Measurements from ENCODE around the gene SPOCD1. TPM values are rescaled to one million over a fixed set of nuclear protein-coding genes. Genes with fewer than 3 reads are reported as not detected.

The SPOCD1 gene
- total RNA-seq, 1 experiment from 2014 or later, result 10.2 TPM

GRCh38 chr1:31759298-31760023, 56.4 kb downstream of the SPOCD1 start:
- TF ChIP-seq EZH2 (IDR thresholded peaks at IDR 0.05; ENCODE audit: low read depth), result no peak
- TF ChIP-seq CTCF (conservative IDR thresholded peaks at IDR 0.05), result 0 out of 2 replicates have a peak, but pooled peaks have one; percentile 20
- peaks cover 38% of the 10 kb centered on the region; the same call in 1 of the 2 replicates for H3F3A ChIP-seq (ENCODE audit: insufficient read depth, low read depth)
- no peaks in the 10 kb centered on the region for H3K9me2 ChIP-seq (ENCODE audit: insufficient read depth)
- H2AFZ ChIP-seq, result no peak overlapping the region
- no peak overlapping the region for H3K27ac ChIP-seq
- no peak for DNase-seq
- intact Hi-C loops (cut with micrococcal nuclease; ENCODE audit: unreplicated experiment), result loop anchor here (5.0 kb wide), 2 partner anchors 42 to 253 kb away; partner anchors contain the start of gene KHDRBS1
- H3K79me2 ChIP-seq (ENCODE audit: low read depth), result no peaks in the 10 kb centered on the region
- H3K36me3 ChIP-seq (ENCODE audit: low read depth), result no peaks in the 10 kb centered on the region
- ChIA-PET POLR2A (ENCODE audit: unreplicated experiment) (no interaction called here), CTCF (interaction anchor here (1.5 to 1.6 kb wide), 2 partner anchors 14 to 30 kb away, joined by 3 to 14 read pairs; no protein-coding TSS in a partner anchor)
- no peaks in the 10 kb centered on the region for H3K9me3 ChIP-seq (ENCODE audit: insufficient read depth, low read depth)
- peaks cover 5% of the 10 kb centered on the region; the same call in 1 of the 2 replicates for H3K27me3 ChIP-seq (ENCODE audit: insufficient read depth, low read depth)
- no TSS peak for BruUV-seq (replicated peaks)
- peaks cover 46% of the 10 kb centered on the region for H3K4me1 ChIP-seq (replicated peaks; ENCODE audit: insufficient read depth)
- H3K4me3 ChIP-seq, result no peak overlapping the region
- peak overlapping the region; percentile 75 for H3K4me2 ChIP-seq
- no peaks in the 10 kb centered on the region; the same call in 1 of the 2 replicates for H4K20me1 ChIP-seq (ENCODE audit: insufficient read depth)

GRCh38 chr1:31758823-31759222, 57.0 kb downstream of the SPOCD1 start:
- no peaks in the 10 kb centered on the region for H3K79me2 ChIP-seq (ENCODE audit: low read depth)
- DNase-seq, result no peak
- H4K20me1 ChIP-seq (ENCODE audit: insufficient read depth), result no peaks in the 10 kb centered on the region; the same call in 1 of the 2 replicates
- TF ChIP-seq CTCF (conservative IDR thresholded peaks at IDR 0.05), result no peak
- H3K4me1 ChIP-seq (replicated peaks; ENCODE audit: insufficient read depth), result peaks cover 47% of the 10 kb centered on the region
- no peak overlapping the region for H3K4me2 ChIP-seq
- BruUV-seq (replicated peaks), result no TSS peak
- no peak overlapping the region for H2AFZ ChIP-seq
- peaks cover 38% of the 10 kb centered on the region; the same call in 1 of the 2 replicates for H3F3A ChIP-seq (ENCODE audit: insufficient read depth, low read depth)
- no peak overlapping the region for H3K4me3 ChIP-seq
- H3K36me3 ChIP-seq (ENCODE audit: low read depth), result no peaks in the 10 kb centered on the region
- POLR2A ChIA-PET (ENCODE audit: unreplicated experiment), result no interaction called here
- H3K9me2 ChIP-seq (ENCODE audit: insufficient read depth), result no peaks in the 10 kb centered on the region
- peaks cover 5% of the 10 kb centered on the region; the same call in 1 of the 2 replicates for H3K27me3 ChIP-seq (ENCODE audit: insufficient read depth, low read depth)
- intact Hi-C loops (cut with micrococcal nuclease; ENCODE audit: unreplicated experiment), result no loop called here
- H3K9me3 ChIP-seq (ENCODE audit: insufficient read depth, low read depth), result no peaks in the 10 kb centered on the region
- H3K27ac ChIP-seq, result no peak overlapping the region
- CTCF ChIA-PET, result no interaction called here

- no peak for DNase-seq
- H3K27ac ChIP-seq, result no peak overlapping the region
- peaks cover 2% of the 10 kb centered on the region; the same call in 1 of the 2 replicates for H3K27me3 ChIP-seq (ENCODE audit: insufficient read depth, low read depth)
- no peak overlapping the region for H2AFZ ChIP-seq
- H3F3A ChIP-seq (ENCODE audit: insufficient read depth, low read depth), result peaks cover 38% of the 10 kb centered on the region; the same call in 1 of the 2 replicates
- intact Hi-C loops (cut with micrococcal nuclease; ENCODE audit: unreplicated experiment), result no loop called here
- BruUV-seq (replicated peaks), result no TSS peak
- H3K4me3 ChIP-seq, result no peak overlapping the region
- H3K9me2 ChIP-seq (ENCODE audit: insufficient read depth), result no peaks in the 10 kb centered on the region
- no peaks in the 10 kb centered on the region; the same call in 1 of the 2 replicates for H4K20me1 ChIP-seq (ENCODE audit: insufficient read depth)
- ChIA-PET POLR2A (ENCODE audit: unreplicated experiment) (no interaction called here), CTCF (no interaction called here)
- H3K4me2 ChIP-seq, result no peak overlapping the region
- H3K36me3 ChIP-seq (ENCODE audit: low read depth), result no peaks in the 10 kb centered on the region
- peaks cover 45% of the 10 kb centered on the region for H3K4me1 ChIP-seq (replicated peaks; ENCODE audit: insufficient read depth)
- no peak for TF ChIP-seq CTCF (conservative IDR thresholded peaks at IDR 0.05)
- TF ChIP-seq EZH2 (IDR thresholded peaks at IDR 0.05; ENCODE audit: low read depth), result no peak
- H3K9me3 ChIP-seq (ENCODE audit: insufficient read depth, low read depth), result no peaks in the 10 kb centered on the region
- H3K79me2 ChIP-seq (ENCODE audit: low read depth), result no peaks in the 10 kb centered on the region
These were observed 57.8 kb downstream of the SPOCD1 start for GRCh38 chr1:31757989-31758388.
